HUES64 (cell line): ENCODE data around the gene BICC1.

Source experiments
- H3K27ac ChIP-seq: 2 replicates; pipeline ENCODE4 v1.7.0; 2013; ENCODE audit warnings: low read depth, low read length, inconsistent platforms
- H3K27me3 ChIP-seq: 2 replicates; pipeline ENCODE4 v1.6.1; 2013; ENCODE audit warnings: mild to moderate bottlenecking, low read length; ENCODE audit not compliant: insufficient read depth
- H3K36me3 ChIP-seq: 2 replicates; pipeline ENCODE4 v1.6.1; 2013; ENCODE audit warnings: mild to moderate bottlenecking, low read length; ENCODE audit not compliant: insufficient read depth
- H3K4me1 ChIP-seq: 2 replicates; pipeline ENCODE4 v1.6.1; 2013; ENCODE audit warnings: mild to moderate bottlenecking, low read length, moderate library complexity; ENCODE audit not compliant: insufficient read depth
- H3K4me3 ChIP-seq: 2 replicates; pipeline ENCODE4 v1.5.1; 2013; ENCODE audit warnings: mild to moderate bottlenecking, low read length, moderate library complexity
- H3K9ac ChIP-seq: 2 replicates; pipeline ENCODE4 v1.6.1; 2013; ENCODE audit warnings: mild to moderate bottlenecking, low read depth, low read length
- H3K9me3 ChIP-seq: 2 replicates; pipeline ENCODE4 v1.6.1; 2013; ENCODE audit warnings: low read depth, low read length; ENCODE audit not compliant: insufficient read depth
- WGBS: fragments of 150-250, 120-280 bp; methylation state at CpG from one replicate; pipeline ENCODE4 v1.1.7; 2013; ENCODE audit warnings: missing lambda C conversion rate; 5-methylcytosine and 5-hydroxymethylcytosine counted together

BICC1 gene

DNA sequence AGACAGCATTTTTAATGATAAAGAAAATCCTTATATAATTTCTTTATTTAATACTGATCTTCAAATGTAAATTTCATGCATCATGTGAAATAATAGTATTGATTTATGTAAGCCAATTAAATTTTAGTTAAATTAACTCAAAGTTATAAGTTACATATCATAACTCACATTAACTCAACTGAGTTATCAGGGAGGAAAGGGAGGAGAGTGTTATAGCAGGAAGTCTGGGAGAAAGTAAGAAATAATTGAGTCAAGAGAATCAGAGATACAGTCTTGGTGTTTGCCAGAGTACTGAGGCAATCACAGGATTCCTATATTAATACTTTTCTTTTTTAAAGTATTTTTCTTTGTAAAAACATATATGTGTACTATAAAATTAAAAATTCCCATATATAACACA, 4.0 kb downstream of the BICC1 start:
- H3K4me3 ChIP-seq = no peak overlapping the region
- H3K9ac ChIP-seq = no peak overlapping the region
- no peaks in the 10 kb centered on the region for H3K9me3 ChIP-seq
- H3K27me3 ChIP-seq = peaks cover 39% of the 10 kb centered on the region
- no peaks in the 10 kb centered on the region for H3K36me3 ChIP-seq
- peaks cover 10% of the 10 kb centered on the region for H3K4me1 ChIP-seq
- H3K27ac ChIP-seq = no peak overlapping the region

DNA sequence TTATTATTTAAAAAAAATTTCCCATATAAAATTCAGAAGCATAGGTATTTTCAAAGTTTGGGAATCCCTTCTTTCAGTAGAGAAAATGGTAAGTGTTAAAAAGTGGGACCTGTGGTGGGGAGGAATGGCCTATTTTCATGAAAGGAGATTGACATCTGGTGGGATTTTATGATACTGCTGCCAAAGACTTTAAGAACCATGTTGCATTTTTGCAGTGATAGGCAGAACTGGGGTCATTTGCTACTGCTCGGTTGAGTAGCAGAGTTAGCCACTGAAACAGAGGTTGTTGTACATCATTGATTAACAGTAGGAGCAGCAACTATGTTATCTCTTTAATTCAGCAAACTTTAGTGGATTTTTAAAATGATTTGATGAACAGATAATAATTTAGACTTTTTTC, 4.4 kb downstream of the BICC1 start:
- Histone ChIP-seq H3K4me3 (no peak overlapping the region), H3K27ac (no peak overlapping the region), H3K4me1 (peaks cover 9% of the 10 kb centered on the region), H3K27me3 (peaks cover 35% of the 10 kb centered on the region), H3K36me3 (no peaks in the 10 kb centered on the region), H3K9me3 (no peaks in the 10 kb centered on the region), H3K9ac (no peak overlapping the region)
- 85% methylated on average over 1 of the region's 1 CpG for WGBS

DNA sequence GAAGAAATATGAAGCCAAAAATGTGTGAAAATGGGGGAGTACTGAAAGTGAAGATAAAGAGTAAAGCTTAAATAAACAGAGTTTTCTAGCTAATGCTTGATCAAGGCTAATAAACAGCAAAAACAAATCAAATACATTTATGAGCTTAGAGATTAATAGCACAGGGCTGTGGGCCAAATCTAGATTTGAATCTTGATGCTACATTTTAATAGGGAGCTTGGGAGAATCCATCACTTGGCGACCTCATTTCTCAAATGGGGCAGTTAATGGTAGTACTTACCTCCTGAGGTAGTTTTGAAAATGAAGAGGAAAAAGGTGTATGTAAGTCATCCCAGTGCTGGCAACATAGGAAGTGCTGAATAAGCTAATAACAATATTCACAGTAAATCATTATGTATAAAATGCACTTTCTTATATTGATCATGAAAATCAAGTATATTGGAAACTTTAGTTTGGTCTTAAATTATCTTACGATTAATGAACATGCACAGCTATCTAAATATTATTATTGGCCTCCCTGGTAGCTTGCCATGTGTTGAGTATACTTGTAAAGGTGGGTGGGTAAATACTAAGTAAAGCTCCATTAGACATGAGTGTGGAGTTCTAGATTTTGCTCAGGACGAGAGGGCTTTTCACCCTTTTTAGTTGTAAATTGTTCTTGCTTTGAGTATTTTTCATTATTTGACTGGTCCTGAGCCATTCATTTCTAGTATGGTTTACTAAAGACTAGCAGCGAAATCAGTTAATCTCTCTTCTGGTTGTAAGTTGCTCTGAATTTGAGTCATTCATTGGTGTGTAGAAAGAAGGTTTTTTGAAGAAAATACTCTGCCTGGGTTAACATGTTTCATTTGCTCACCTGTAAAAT, 5.1 kb downstream of the BICC1 start:
- no peak overlapping the region for H3K27ac ChIP-seq
- H3K4me3 ChIP-seq = no peak overlapping the region
- H3K9ac ChIP-seq = no peak overlapping the region
- no peaks in the 10 kb centered on the region for H3K9me3 ChIP-seq
- peaks cover 29% of the 10 kb centered on the region for H3K27me3 ChIP-seq
- H3K4me1 ChIP-seq = peaks cover 7% of the 10 kb centered on the region
- WGBS = 90% methylated on average over 3 of the region's 4 CpGs
- H3K36me3 ChIP-seq = no peaks in the 10 kb centered on the region

DNA sequence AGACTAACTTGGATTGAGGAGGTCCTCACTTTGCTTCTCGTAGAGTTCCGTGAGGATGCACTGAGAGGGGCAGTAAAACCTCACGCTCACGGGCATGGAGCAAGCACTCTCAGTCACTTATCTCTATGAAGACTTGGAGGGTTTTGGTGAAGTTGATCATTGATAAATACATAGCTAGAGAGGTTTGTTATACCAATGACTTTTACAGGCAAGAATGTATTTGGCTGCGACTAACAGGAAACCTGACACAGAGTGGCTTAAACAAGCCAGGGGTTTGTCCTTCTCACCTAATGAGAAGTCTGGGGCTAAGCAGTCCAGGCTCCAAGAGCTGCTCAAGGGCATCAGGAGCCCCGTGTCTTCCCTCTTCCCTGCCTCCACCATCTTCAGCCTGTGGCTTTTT, 6.1 kb downstream of the BICC1 start:
- WGBS = 88% methylated on average over 6 of the region's 6 CpGs
- Histone ChIP-seq H3K4me3 (no peak overlapping the region), H3K27me3 (peaks cover 21% of the 10 kb centered on the region), H3K27ac (no peak overlapping the region), H3K9ac (no peak overlapping the region), H3K36me3 (no peaks in the 10 kb centered on the region), H3K9me3 (no peaks in the 10 kb centered on the region), H3K4me1 (peaks cover 5% of the 10 kb centered on the region)

DNA sequence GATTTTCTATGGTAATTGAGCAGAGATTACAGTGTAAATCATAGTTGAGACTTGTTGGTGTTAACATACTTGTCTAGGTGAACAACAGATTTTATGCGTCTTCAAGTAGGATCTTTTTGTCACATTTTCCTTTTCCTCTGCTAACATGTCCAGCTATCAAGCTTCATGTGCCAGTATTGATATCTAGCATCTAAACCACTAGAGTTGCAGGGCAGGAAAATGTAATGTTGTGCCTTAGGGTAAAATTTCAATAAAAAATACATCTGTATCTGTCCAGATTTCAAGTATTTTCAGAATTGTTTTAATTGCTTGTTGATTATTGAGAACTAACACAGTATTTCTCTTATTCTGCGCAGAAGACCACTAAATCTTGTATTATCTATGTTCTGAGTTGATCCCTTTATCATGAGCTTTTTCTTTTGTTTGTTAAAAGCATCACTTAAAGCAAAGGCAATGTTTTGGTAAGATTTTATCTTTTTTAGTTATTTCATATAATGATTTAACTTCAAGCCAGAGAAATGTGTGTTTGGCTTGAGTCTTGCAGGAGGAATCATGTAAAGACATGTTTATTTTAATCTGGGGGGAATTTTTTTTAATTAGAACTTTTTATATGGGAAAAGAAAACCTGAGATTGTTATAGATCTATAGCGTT, 16.5 kb downstream of the BICC1 start:
- H3K27ac ChIP-seq = no peak overlapping the region
- H3K4me1 ChIP-seq = no peaks in the 10 kb centered on the region
- no peaks in the 10 kb centered on the region for H3K9me3 ChIP-seq
- no peak overlapping the region for H3K9ac ChIP-seq
- 50% methylated on average over 2 of the region's 3 CpGs for WGBS
- no peaks in the 10 kb centered on the region for H3K36me3 ChIP-seq
- H3K4me3 ChIP-seq = no peak overlapping the region
- H3K27me3 ChIP-seq = no peaks in the 10 kb centered on the region

DNA sequence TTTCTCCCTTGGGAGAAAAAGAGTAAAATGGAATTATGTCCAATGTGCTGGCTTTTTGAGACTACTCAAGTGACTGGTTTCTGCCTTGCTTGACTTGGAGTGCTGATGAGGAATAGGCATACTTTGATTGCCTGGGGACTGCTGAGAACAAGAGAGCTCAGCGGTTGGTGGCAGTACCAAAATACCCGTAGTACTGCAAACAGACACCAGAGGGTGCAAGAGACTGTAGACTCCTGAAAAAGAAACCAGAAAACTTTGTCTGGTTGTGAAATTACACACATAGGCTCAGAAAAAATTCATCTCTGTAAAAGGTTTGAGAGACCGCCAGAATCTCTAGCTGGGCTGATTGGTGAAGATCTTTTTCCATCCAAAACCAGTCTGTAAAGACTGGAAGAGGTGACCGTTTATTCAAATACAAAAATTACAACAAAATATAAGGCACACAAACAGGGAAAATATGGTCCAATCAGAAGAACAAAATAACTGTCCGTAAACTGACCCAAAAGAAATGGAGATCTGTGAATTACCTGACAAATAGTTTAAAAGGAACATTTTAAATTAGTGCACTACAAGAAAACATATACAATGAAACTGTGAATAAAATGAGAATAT, 18.5 kb downstream of the BICC1 start:
- Histone ChIP-seq H3K9ac (no peak overlapping the region), H3K36me3 (no peaks in the 10 kb centered on the region), H3K4me1 (no peaks in the 10 kb centered on the region), H3K27me3 (no peaks in the 10 kb centered on the region), H3K27ac (no peak overlapping the region), H3K4me3 (no peak overlapping the region), H3K9me3 (peaks cover 9% of the 10 kb centered on the region; the same call in 1 of the 2 replicates)
- WGBS = 38% methylated on average over 5 of the region's 5 CpGs

DNA sequence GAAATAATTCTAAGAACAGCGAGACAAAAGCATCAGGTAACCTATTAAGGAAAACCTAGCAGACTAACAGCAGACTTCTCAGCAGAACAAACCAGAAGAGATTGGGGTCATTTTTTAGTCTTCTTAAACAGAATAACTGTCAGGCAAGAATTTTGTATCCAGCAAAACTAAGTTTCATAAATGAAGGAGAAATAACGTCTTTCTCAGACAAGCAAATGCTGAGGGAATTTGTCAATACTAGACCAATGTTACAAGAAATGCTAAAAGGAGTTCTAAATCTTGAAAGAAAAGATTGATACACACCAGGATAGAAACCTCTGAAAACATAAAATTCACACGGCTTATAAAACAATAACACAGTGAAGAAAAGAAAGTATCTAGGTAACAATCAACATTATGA, 22.6 kb downstream of the BICC1 start:
- WGBS = 94% methylated on average over 1 of the region's 3 CpGs
- Histone ChIP-seq H3K27me3 (no peaks in the 10 kb centered on the region), H3K9ac (no peak overlapping the region), H3K36me3 (no peaks in the 10 kb centered on the region), H3K4me3 (no peak overlapping the region), H3K27ac (no peak overlapping the region), H3K4me1 (no peaks in the 10 kb centered on the region), H3K9me3 (peaks cover 9% of the 10 kb centered on the region; the same call in 1 of the 2 replicates)

DNA sequence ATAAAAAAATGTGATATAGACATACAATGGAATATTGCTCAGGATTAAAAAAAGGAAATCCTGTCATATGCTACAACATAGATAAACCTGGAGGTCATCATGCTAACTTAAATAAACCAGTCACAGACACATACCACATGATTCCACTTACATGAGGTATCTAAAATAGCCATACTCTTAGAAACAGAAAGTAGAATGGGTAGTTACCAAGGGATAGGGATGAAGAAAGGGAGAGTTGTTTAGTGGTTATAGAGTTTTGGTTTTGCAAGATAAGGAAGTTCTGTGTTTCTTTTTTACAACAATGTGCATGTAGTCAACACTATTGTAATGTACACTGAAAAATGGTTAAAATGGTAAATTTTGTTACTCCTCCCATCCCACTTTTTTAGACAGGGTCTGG, 30.5 kb downstream of the BICC1 start:
- H3K4me1 ChIP-seq = no peaks in the 10 kb centered on the region

DNA sequence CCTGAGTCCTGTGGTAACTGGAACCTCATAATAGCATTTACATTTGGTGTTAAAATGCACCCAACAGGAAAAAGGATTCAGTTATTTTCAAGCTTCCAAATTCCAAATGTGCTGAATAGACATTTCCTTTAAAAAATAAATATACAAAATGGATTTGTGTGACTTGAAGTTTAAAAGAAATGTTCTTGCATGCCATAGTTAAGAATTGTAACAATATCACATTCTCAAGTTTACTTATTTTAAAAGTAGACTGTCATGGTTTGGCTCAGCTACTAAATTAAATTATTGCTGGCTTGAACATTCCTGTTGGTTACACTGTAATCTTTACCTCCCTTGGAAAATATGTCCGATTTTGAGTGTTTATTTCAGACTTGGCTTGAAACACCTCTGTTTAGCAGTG, 31.5 kb downstream of the BICC1 start:
- no peak overlapping the region for H3K9ac ChIP-seq
- H3K4me3 ChIP-seq = no peak overlapping the region
- H3K9me3 ChIP-seq = no peaks in the 10 kb centered on the region
- no peak overlapping the region for H3K27ac ChIP-seq
- WGBS = 100% methylated on average over 1 of the region's 1 CpG
- H3K36me3 ChIP-seq = no peaks in the 10 kb centered on the region
- H3K27me3 ChIP-seq = no peaks in the 10 kb centered on the region
- H3K4me1 ChIP-seq = no peaks in the 10 kb centered on the region

More for the DNA sequence above, 30.5 kb downstream of the BICC1 start:
- H3K27ac ChIP-seq = no peak overlapping the region
- no peak overlapping the region for H3K9ac ChIP-seq
- H3K9me3 ChIP-seq = no peaks in the 10 kb centered on the region
- H3K4me3 ChIP-seq = no peak overlapping the region
- no peaks in the 10 kb centered on the region for H3K36me3 ChIP-seq
- H3K27me3 ChIP-seq = no peaks in the 10 kb centered on the region

DNA sequence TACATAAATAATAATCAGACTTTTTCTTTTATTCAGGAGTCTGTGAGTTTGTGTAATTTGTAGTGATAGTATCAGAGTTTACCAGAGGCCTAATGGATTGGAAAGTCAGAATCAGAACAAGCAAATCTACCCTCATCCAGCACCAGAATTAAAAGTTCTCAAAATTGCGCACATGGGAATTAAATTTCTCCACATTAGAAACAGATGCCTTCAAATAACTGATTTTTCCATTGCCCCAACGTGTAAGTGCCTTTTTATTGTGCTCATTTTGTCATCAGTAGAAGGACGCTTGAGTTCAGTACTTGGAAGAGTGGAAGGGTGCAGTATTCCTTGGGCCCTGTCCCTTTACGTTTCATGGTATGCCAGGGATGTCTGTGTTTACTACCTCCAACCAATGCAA, 32.8 kb downstream of the BICC1 start:
- Histone ChIP-seq H3K27ac (no peak overlapping the region), H3K4me3 (no peak overlapping the region), H3K27me3 (no peaks in the 10 kb centered on the region), H3K36me3 (no peaks in the 10 kb centered on the region), H3K4me1 (no peaks in the 10 kb centered on the region), H3K9me3 (no peaks in the 10 kb centered on the region), H3K9ac (no peak overlapping the region)
- WGBS = 92% methylated on average over 4 of the region's 4 CpGs

DNA sequence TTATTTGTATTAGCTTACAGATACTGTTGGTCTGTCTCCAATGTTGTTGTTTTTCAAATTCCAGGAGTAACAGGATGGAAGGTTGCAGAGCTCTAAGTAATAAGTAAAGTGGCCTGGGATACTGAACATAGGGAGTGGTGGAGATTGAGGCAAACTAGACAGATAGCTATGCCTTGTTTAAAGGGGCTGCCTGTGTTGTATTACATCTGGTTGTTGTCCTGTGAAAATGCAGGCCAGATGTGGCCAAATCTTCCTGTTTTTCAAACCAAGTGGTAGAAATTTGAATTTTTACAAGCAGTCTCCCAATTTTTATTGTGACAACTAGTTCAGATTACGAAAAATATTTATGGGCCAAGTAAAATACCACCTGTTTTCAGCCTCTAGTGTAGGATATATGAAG, 33.5 kb downstream of the BICC1 start:
- Histone ChIP-seq H3K9me3 (no peaks in the 10 kb centered on the region), H3K4me3 (no peak overlapping the region), H3K36me3 (no peaks in the 10 kb centered on the region), H3K4me1 (no peaks in the 10 kb centered on the region), H3K27me3 (no peaks in the 10 kb centered on the region), H3K27ac (no peak overlapping the region), H3K9ac (no peak overlapping the region)
- WGBS = 92% methylated on average over 1 of the region's 1 CpG
